ENCODE data around the gene REM2.

REM2 gene

GRCh38 chr14:22922294-22922693 is 39.3 kb downstream of the REM2 start:
- WGBS (ENCODE audit: insufficient coverage) = 94% methylated on average over 2 of the region's 2 CpGs
- no peak overlapping the region for H3K27ac ChIP-seq (ENCODE audit: insufficient read depth in 1 of 2, low read depth in 1 of 2, low read length in 2 of 2, poor library complexity in 1 of 2, severe bottlenecking in 2 of 2)

GRCh38 chr14:22923746-22924145 is 40.7 kb downstream of the REM2 start:
- no peak for DNase-seq
- H3K27ac ChIP-seq (ENCODE audit: insufficient read depth in 1 of 2, low read depth in 1 of 2, low read length in 2 of 2, poor library complexity in 1 of 2, severe bottlenecking in 2 of 2) = no peak overlapping the region
- H3K27me3 ChIP-seq (replicated peaks in 2 of 5; ENCODE audit: control insufficient read depth in 4 of 5, insufficient read depth in 5 of 5, low read length in 4 of 5) = no peaks in the 10 kb centered on the region
- peaks cover 5 to 21% (median 19%) of the 10 kb centered on the region in 4 experiments for H3K4me1 ChIP-seq (ENCODE audit: control extremely low read depth in 1 of 4, control insufficient read depth in 4 of 4, insufficient read depth in 4 of 4, low read length in 3 of 4)
- ChIA-PET CTCF (interaction anchor here (1.3 kb wide), 1 partner anchor 11 kb away, joined by 4 read pairs; no protein-coding TSS in a partner anchor), POLR2A (no interaction called here)
- H3K9me3 ChIP-seq (ENCODE audit: control extremely low read depth in 1 of 5, control insufficient read depth in 4 of 5, insufficient read depth in 2 of 5, low read depth in 1 of 5, low read length in 4 of 5) = no peaks in the 10 kb centered on the region
- no peak overlapping the region for H3K4me3 ChIP-seq (ENCODE audit: control insufficient read depth in 1 of 7, extremely low read depth in 1 of 7, insufficient read depth in 4 of 7, low read depth in 2 of 7, low read length in 6 of 7)
- peaks cover 30 to 67% (median 47%) of the 10 kb centered on the region in 4 experiments for H3K36me3 ChIP-seq (ENCODE audit: control insufficient read depth in 4 of 4, insufficient read depth in 4 of 4, low read length in 3 of 4)
- WGBS (ENCODE audit: insufficient coverage) = 94% methylated on average over 3 of the region's 5 CpGs

More at GRCh38 chr14:22922294-22922693, 39.3 kb downstream of the REM2 start:
- H3K4me3 ChIP-seq (ENCODE audit: control insufficient read depth in 1 of 7, extremely low read depth in 1 of 7, insufficient read depth in 4 of 7, low read depth in 2 of 7, low read length in 6 of 7) = no peak overlapping the region
- no peak for DNase-seq
- CTCF ChIA-PET = interaction anchor here (2.4 kb wide), 1 partner anchor 50 kb away, joined by 6 read pairs; no protein-coding TSS in a partner anchor
- no peaks in the 10 kb centered on the region for H3K9me3 ChIP-seq (ENCODE audit: control extremely low read depth in 1 of 5, control insufficient read depth in 4 of 5, insufficient read depth in 2 of 5, low read depth in 1 of 5, low read length in 4 of 5)
- H3K27me3 ChIP-seq (replicated peaks in 2 of 5; ENCODE audit: control insufficient read depth in 4 of 5, insufficient read depth in 5 of 5, low read length in 4 of 5) = no peaks in the 10 kb centered on the region
- peaks cover 30 to 65% (median 47%) of the 10 kb centered on the region in 4 experiments for H3K36me3 ChIP-seq (ENCODE audit: control insufficient read depth in 4 of 4, insufficient read depth in 4 of 4, low read length in 3 of 4)
- POLR2A ChIA-PET = no interaction called here
- peaks cover 3 to 21% (median 19%) of the 10 kb centered on the region in 4 experiments for H3K4me1 ChIP-seq (ENCODE audit: control extremely low read depth in 1 of 4, control insufficient read depth in 4 of 4, insufficient read depth in 4 of 4, low read length in 3 of 4)

GRCh38 chr14:22925513-22925912 is 42.5 kb downstream of the REM2 start:
- Histone ChIP-seq H3K9me3 (ENCODE audit: control extremely low read depth in 1 of 5, control insufficient read depth in 4 of 5, insufficient read depth in 2 of 5, low read depth in 1 of 5, low read length in 4 of 5) (no peaks in the 10 kb centered on the region), H3K4me1 (ENCODE audit: control extremely low read depth in 1 of 4, control insufficient read depth in 4 of 4, insufficient read depth in 4 of 4, low read length in 3 of 4) (peaks cover 5 to 18% (median 18%) of the 10 kb centered on the region in 4 experiments), H3K27ac (ENCODE audit: insufficient read depth in 1 of 2, low read depth in 1 of 2, low read length in 2 of 2, poor library complexity in 1 of 2, severe bottlenecking in 2 of 2) (no peak overlapping the region), H3K4me3 (ENCODE audit: control insufficient read depth in 1 of 7, extremely low read depth in 1 of 7, insufficient read depth in 4 of 7, low read depth in 2 of 7, low read length in 6 of 7) (no peak overlapping the region), H3K36me3 (ENCODE audit: control insufficient read depth in 4 of 4, insufficient read depth in 4 of 4, low read length in 3 of 4) (peaks cover 29 to 57% (median 42%) of the 10 kb centered on the region in 4 experiments), H3K27me3 (replicated peaks in 2 of 5; ENCODE audit: control insufficient read depth in 4 of 5, insufficient read depth in 5 of 5, low read length in 4 of 5) (no peaks in the 10 kb centered on the region)
- 93% methylated on average over 6 of the region's 8 CpGs for WGBS (ENCODE audit: insufficient coverage)
- no peak for DNase-seq
- ChIA-PET CTCF (no interaction called here), POLR2A (interaction anchor here (1.2 kb wide), 1 partner anchor 9 kb away, joined by 5 read pairs; no protein-coding TSS in a partner anchor)

GRCh38 chr14:22926316-22926715 is 43.3 kb downstream of the REM2 start:
- WGBS (ENCODE audit: insufficient coverage) = 100% methylated on average over 2 of the region's 4 CpGs
- H3K27me3 ChIP-seq (replicated peaks in 2 of 5; ENCODE audit: control insufficient read depth in 4 of 5, insufficient read depth in 5 of 5, low read length in 4 of 5) = no peaks in the 10 kb centered on the region
- no peaks in the 10 kb centered on the region for H3K9me3 ChIP-seq (ENCODE audit: control extremely low read depth in 1 of 5, control insufficient read depth in 4 of 5, insufficient read depth in 2 of 5, low read depth in 1 of 5, low read length in 4 of 5)
- ChIA-PET POLR2A (interaction anchor here (1.2 kb wide), 1 partner anchor 10 kb away, joined by 5 read pairs; no protein-coding TSS in a partner anchor), CTCF (no interaction called here)
- no peak for DNase-seq
- no peak overlapping the region for H3K27ac ChIP-seq (ENCODE audit: insufficient read depth in 1 of 2, low read depth in 1 of 2, low read length in 2 of 2, poor library complexity in 1 of 2, severe bottlenecking in 2 of 2)
- H3K4me3 ChIP-seq (ENCODE audit: control insufficient read depth in 1 of 7, extremely low read depth in 1 of 7, insufficient read depth in 4 of 7, low read depth in 2 of 7, low read length in 6 of 7) = no peak overlapping the region
- peaks cover 22 to 49% (median 37%) of the 10 kb centered on the region in 4 experiments for H3K36me3 ChIP-seq (ENCODE audit: control insufficient read depth in 4 of 4, insufficient read depth in 4 of 4, low read length in 3 of 4)
- H3K4me1 ChIP-seq (ENCODE audit: control extremely low read depth in 1 of 4, control insufficient read depth in 4 of 4, insufficient read depth in 4 of 4, low read length in 3 of 4) = peaks cover 5 to 18% (median 18%) of the 10 kb centered on the region in 4 experiments

- 2% methylated on average over 11 of the region's 12 CpGs for WGBS (ENCODE audit: insufficient coverage)
- POLR2A ChIA-PET = interaction anchor here (1.3 to 2.2 kb wide), 3 partner anchors 9 to 27 kb away, joined by 4 to 14 read pairs (median 8); partner anchors contain the start of gene RBM23
- H3K27ac ChIP-seq (ENCODE audit: insufficient read depth in 1 of 2, low read depth in 1 of 2, low read length in 2 of 2, poor library complexity in 1 of 2, severe bottlenecking in 2 of 2) = peak overlapping the region; percentile 70 to 94
- H3K9me3 ChIP-seq (ENCODE audit: control extremely low read depth in 1 of 5, control insufficient read depth in 4 of 5, insufficient read depth in 2 of 5, low read depth in 1 of 5, low read length in 4 of 5) = no peaks in the 10 kb centered on the region
- CTCF ChIA-PET = interaction anchor here (1.0 to 3.7 kb wide), 7 partner anchors 9 to 161 kb away, joined by 3 to 28 read pairs (median 5); partner anchors contain the start of gene RBM23
- H3K36me3 ChIP-seq (ENCODE audit: control insufficient read depth in 4 of 4, insufficient read depth in 4 of 4, low read length in 3 of 4) = peaks cover 10 to 33% (median 24%) of the 10 kb centered on the region in 4 experiments
- H3K4me3 ChIP-seq (ENCODE audit: control insufficient read depth in 1 of 7, extremely low read depth in 1 of 7, insufficient read depth in 4 of 7, low read depth in 2 of 7, low read length in 6 of 7) = peak overlapping the region; percentile 73 to 100 (median 96)
- peaks cover 5 to 18% (median 18%) of the 10 kb centered on the region in 4 experiments for H3K4me1 ChIP-seq (ENCODE audit: control extremely low read depth in 1 of 4, control insufficient read depth in 4 of 4, insufficient read depth in 4 of 4, low read length in 3 of 4)
- no peak for DNase-seq
- H3K27me3 ChIP-seq (replicated peaks in 2 of 5; ENCODE audit: control insufficient read depth in 4 of 5, insufficient read depth in 5 of 5, low read length in 4 of 5) = no peaks in the 10 kb centered on the region
These were observed 45.4 kb downstream of the REM2 start for GRCh38 chr14:22928237-22929103.

GRCh38 chr14:22929104-22929960 is 46.3 kb downstream of the REM2 start, which contains the start of gene PRMT5:
Gene PRMT5, minus strand, starts transcription at chr14:22929376. Its CDS starts 15 bp downstream, at chr14:22929361.
- Histone ChIP-seq H3K4me1 (ENCODE audit: control extremely low read depth in 1 of 4, control insufficient read depth in 4 of 4, insufficient read depth in 4 of 4, low read length in 3 of 4) (peaks cover 5 to 18% (median 18%) of the 10 kb centered on the region in 4 experiments), H3K4me3 (ENCODE audit: control insufficient read depth in 1 of 7, extremely low read depth in 1 of 7, insufficient read depth in 4 of 7, low read depth in 2 of 7, low read length in 6 of 7) (peak within 1 kb of the TSS; percentile 73 to 100 (median 96)), H3K36me3 (ENCODE audit: control insufficient read depth in 4 of 4, insufficient read depth in 4 of 4, low read length in 3 of 4) (peaks cover 10 to 25% (median 18%) of the 10 kb centered on the region in 4 experiments), H3K9me3 (ENCODE audit: control extremely low read depth in 1 of 5, control insufficient read depth in 4 of 5, insufficient read depth in 2 of 5, low read depth in 1 of 5, low read length in 4 of 5) (no peaks in the 10 kb centered on the region), H3K27ac (ENCODE audit: insufficient read depth in 1 of 2, low read depth in 1 of 2, low read length in 2 of 2, poor library complexity in 1 of 2, severe bottlenecking in 2 of 2) (peak within 1 kb of the TSS; percentile 70 to 94), H3K27me3 (replicated peaks in 2 of 5; ENCODE audit: control insufficient read depth in 4 of 5, insufficient read depth in 5 of 5, low read length in 4 of 5) (no peaks in the 10 kb centered on the region)
- WGBS (ENCODE audit: insufficient coverage) = 0% methylated on average over 45 of the region's 51 CpGs
- peak; percentile 100 for DNase-seq
- ChIA-PET POLR2A (interaction anchor here (2.1 to 2.2 kb wide), 2 partner anchors 10 to 26 kb away, joined by 4 to 14 read pairs; partner anchors contain the start of gene RBM23), CTCF (interaction anchor here (0.6 to 4.1 kb wide), 24 partner anchors 10 to 133 kb away, joined by 3 to 28 read pairs (median 5); partner anchors contain the start of genes AJUBA, CDH24, HAUS4 and RBM23)

All from common myeloid progenitor, CD34-positive (primary cell).